ENCODE data around the gene AAR2. TPM values are rescaled to one million over a fixed set of nuclear protein-coding genes. Genes with fewer than 3 reads are reported as not detected.

The AAR2 gene
- total and polyA plus RNA-seq, 5 donors = 14.1 to 16.8 (median 15.8) TPM

- no peak for ATAC-seq
- Histone ChIP-seq H3K4me3 (ENCODE audit: low read length) (no peak overlapping the region), H3K27me3 (ENCODE audit: control insufficient read depth, insufficient read depth) (no peaks in the 10 kb centered on the region), H3K4me1 (ENCODE audit: control insufficient read depth, insufficient read depth, low read length) (no peaks in the 10 kb centered on the region), H3K27ac (ENCODE audit: low read length) (no peak overlapping the region), H3K9me3 (ENCODE audit: control insufficient read depth, low read length) (no peaks in the 10 kb centered on the region)
- 83% methylated on average over 3 of the region's 3 CpGs for WGBS
- no peak for DNase-seq
- intact Hi-C loops (cut with DNase I) = no loop called here
Observed at GRCh38 chr20:36205026-36205425, 31.3 kb upstream of the AAR2 start.

- H3K9me3 ChIP-seq (ENCODE audit: control insufficient read depth, low read length) = no peaks in the 10 kb centered on the region
- no peak overlapping the region for H3K27ac ChIP-seq (ENCODE audit: low read length)
- no peaks in the 10 kb centered on the region for H3K4me1 ChIP-seq (ENCODE audit: control insufficient read depth, insufficient read depth, low read length)
- H3K27me3 ChIP-seq (ENCODE audit: control insufficient read depth, insufficient read depth) = no peaks in the 10 kb centered on the region
- DNase-seq = no peak
- WGBS = 81% methylated on average over 9 of the region's 9 CpGs
- intact Hi-C loops (cut with DNase I) = no loop called here
- H3K4me3 ChIP-seq (ENCODE audit: low read length) = no peak overlapping the region
- ATAC-seq = no peak
Observed at GRCh38 chr20:36206068-36206467, 30.2 kb upstream of the AAR2 start.

- DNase-seq = no peak
- ATAC-seq = no peak
- H3K9me3 ChIP-seq (ENCODE audit: control insufficient read depth, low read length) = no peaks in the 10 kb centered on the region
- 85% methylated on average over 9 of the region's 9 CpGs for WGBS
- no peak overlapping the region for H3K27ac ChIP-seq (ENCODE audit: low read length)
- H3K4me3 ChIP-seq (ENCODE audit: low read length) = no peak overlapping the region
- H3K27me3 ChIP-seq (ENCODE audit: control insufficient read depth, insufficient read depth) = no peaks in the 10 kb centered on the region
- H3K4me1 ChIP-seq (ENCODE audit: control insufficient read depth, insufficient read depth, low read length) = no peaks in the 10 kb centered on the region
- intact Hi-C loops (cut with DNase I) = no loop called here
Observed at GRCh38 chr20:36206641-36207040, 29.6 kb upstream of the AAR2 start.

GRCh38 chr20:36207602-36208001 lies 28.7 kb upstream of the AAR2 start:
- no peaks in the 10 kb centered on the region for H3K27me3 ChIP-seq (ENCODE audit: control insufficient read depth, insufficient read depth)
- no peak overlapping the region for H3K4me3 ChIP-seq (ENCODE audit: low read length)
- WGBS = 88% methylated on average over 11 of the region's 11 CpGs
- DNase-seq = no peak
- H3K27ac ChIP-seq (ENCODE audit: low read length) = no peak overlapping the region
- no peak for ATAC-seq
- H3K4me1 ChIP-seq (ENCODE audit: control insufficient read depth, insufficient read depth, low read length) = no peaks in the 10 kb centered on the region
- intact Hi-C loops (cut with DNase I) = no loop called here
- no peaks in the 10 kb centered on the region for H3K9me3 ChIP-seq (ENCODE audit: control insufficient read depth, low read length)

- DNase-seq (no peak), ATAC-seq (no peak)
- H3K4me1 ChIP-seq (ENCODE audit: control insufficient read depth, insufficient read depth, low read length) = no peaks in the 10 kb centered on the region
- H3K27ac ChIP-seq (ENCODE audit: low read length) = no peak overlapping the region
- H3K27me3 ChIP-seq (ENCODE audit: control insufficient read depth, insufficient read depth) = no peaks in the 10 kb centered on the region
- H3K4me3 ChIP-seq (ENCODE audit: low read length) = no peak overlapping the region
- intact Hi-C loops (cut with DNase I) = no loop called here
- H3K9me3 ChIP-seq (ENCODE audit: control insufficient read depth, low read length) = no peaks in the 10 kb centered on the region
- WGBS = 83% methylated on average over 10 of the region's 10 CpGs
Observed at GRCh38 chr20:36208257-36208656, 28.0 kb upstream of the AAR2 start.

- H3K4me3 ChIP-seq (ENCODE audit: low read length) = no peak overlapping the region
- no peaks in the 10 kb centered on the region for H3K4me1 ChIP-seq (ENCODE audit: control insufficient read depth, insufficient read depth, low read length)
- ATAC-seq (no peak), DNase-seq (no peak)
- H3K27me3 ChIP-seq (ENCODE audit: control insufficient read depth, insufficient read depth) = no peaks in the 10 kb centered on the region
- H3K27ac ChIP-seq (ENCODE audit: low read length) = no peak overlapping the region
- intact Hi-C loops (cut with DNase I) = loop anchor here in 1 of 4 donors (10.0 kb wide), 1 partner anchor 224 kb away; no protein-coding TSS in a partner anchor
- 91% methylated on average over 5 of the region's 5 CpGs for whole genome bisulfite sequencing
- no peaks in the 10 kb centered on the region for H3K9me3 ChIP-seq (ENCODE audit: control insufficient read depth, low read length)
Observed at GRCh38 chr20:36210436-36211021, 25.7 kb upstream of the AAR2 start.

GRCh38 chr20:36213362-36213761 lies 22.9 kb upstream of the AAR2 start:
- DNase-seq (no peak), ATAC-seq (no peak)
- Histone ChIP-seq H3K27me3 (ENCODE audit: control insufficient read depth, insufficient read depth) (no peaks in the 10 kb centered on the region), H3K4me1 (ENCODE audit: control insufficient read depth, insufficient read depth, low read length) (no peaks in the 10 kb centered on the region), H3K9me3 (ENCODE audit: control insufficient read depth, low read length) (no peaks in the 10 kb centered on the region), H3K4me3 (ENCODE audit: low read length) (no peak overlapping the region), H3K27ac (ENCODE audit: low read length) (no peak overlapping the region)
- intact Hi-C loops (cut with DNase I) = loop anchor here in 1 of 4 donors (10.0 kb wide), 1 partner anchor 221 kb away; no protein-coding TSS in a partner anchor
- 68% methylated on average over 2 of the region's 2 CpGs for WGBS

GRCh38 chr20:36214684-36215256 lies 21.5 kb upstream of the AAR2 start:
- intact Hi-C loops (cut with DNase I) = loop anchor here in 1 of 4 donors (10.0 kb wide), 1 partner anchor 220 kb away; no protein-coding TSS in a partner anchor
- DNase-seq (no peak), ATAC-seq (peak in 1 of 2 donors; percentile 36)
- Histone ChIP-seq H3K4me3 (ENCODE audit: low read length) (no peak overlapping the region), H3K27ac (ENCODE audit: low read length) (no peak overlapping the region), H3K9me3 (ENCODE audit: control insufficient read depth, low read length) (no peaks in the 10 kb centered on the region), H3K4me1 (ENCODE audit: control insufficient read depth, insufficient read depth, low read length) (no peaks in the 10 kb centered on the region), H3K27me3 (ENCODE audit: control insufficient read depth, insufficient read depth) (no peaks in the 10 kb centered on the region)
- WGBS = 64% methylated on average over 5 of the region's 5 CpGs

GRCh38 chr20:36215778-36216177 lies 20.5 kb upstream of the AAR2 start:
- intact Hi-C loops (cut with DNase I) = loop anchor here in 1 of 4 donors (10.0 kb wide), 1 partner anchor 219 kb away; no protein-coding TSS in a partner anchor

GRCh38 chr20:36216314-36217025 lies 19.8 kb upstream of the AAR2 start:
- Histone ChIP-seq H3K9me3 (ENCODE audit: control insufficient read depth, low read length) (no peaks in the 10 kb centered on the region), H3K27me3 (ENCODE audit: control insufficient read depth, insufficient read depth) (no peaks in the 10 kb centered on the region), H3K4me3 (ENCODE audit: low read length) (no peak overlapping the region), H3K4me1 (ENCODE audit: control insufficient read depth, insufficient read depth, low read length) (no peaks in the 10 kb centered on the region), H3K27ac (ENCODE audit: low read length) (no peak overlapping the region)
- intact Hi-C loops (cut with DNase I) = loop anchor here in 1 of 4 donors (10.0 kb wide), 1 partner anchor 218 kb away; no protein-coding TSS in a partner anchor
- WGBS = 80% methylated on average over 7 of the region's 7 CpGs
- DNase-seq (no peak), ATAC-seq (no peak)

More at GRCh38 chr20:36215778-36216177, 20.5 kb upstream of the AAR2 start:
- no peak overlapping the region for H3K27ac ChIP-seq (ENCODE audit: low read length)
- WGBS = 94% methylated on average over 4 of the region's 4 CpGs
- H3K4me3 ChIP-seq (ENCODE audit: low read length) = no peak overlapping the region
- DNase-seq (no peak), ATAC-seq (no peak)
- H3K4me1 ChIP-seq (ENCODE audit: control insufficient read depth, insufficient read depth, low read length) = no peaks in the 10 kb centered on the region
- H3K9me3 ChIP-seq (ENCODE audit: control insufficient read depth, low read length) = no peaks in the 10 kb centered on the region
- H3K27me3 ChIP-seq (ENCODE audit: control insufficient read depth, insufficient read depth) = no peaks in the 10 kb centered on the region

GRCh38 chr20:36217226-36217625 lies 19.1 kb upstream of the AAR2 start:
- no peaks in the 10 kb centered on the region for H3K27me3 ChIP-seq (ENCODE audit: control insufficient read depth, insufficient read depth)
- ATAC-seq = no peak
- H3K4me3 ChIP-seq (ENCODE audit: low read length) = no peak overlapping the region
- no peak overlapping the region for H3K27ac ChIP-seq (ENCODE audit: low read length)
- no peaks in the 10 kb centered on the region for H3K9me3 ChIP-seq (ENCODE audit: control insufficient read depth, low read length)
- 72% methylated on average over 4 of the region's 4 CpGs for WGBS
- DNase-seq = no peak
- H3K4me1 ChIP-seq (ENCODE audit: control insufficient read depth, insufficient read depth, low read length) = no peaks in the 10 kb centered on the region
- intact Hi-C loops (cut with DNase I) = loop anchor here in 1 of 4 donors (10.0 kb wide), 1 partner anchor 218 kb away; no protein-coding TSS in a partner anchor
